ENCODE results near the gene KRT82.

GRCh38 chr12:52363111-52363679, 42.9 kb downstream of the KRT82 start:
- TF ChIP-seq EP300 (IDR thresholded peaks at IDR 0.05) (no peak), POLR2A (IDR thresholded peaks at IDR 0.05) (no peak), CTCF (IDR thresholded peaks at IDR 0.05) (no peak)

Data from suprapubic skin (tissue), 3 donors.